ENCODE results near the gene GMPR2.

Gene GMPR2

GRCh38 chr14:24261256-24261968, 28.7 kb downstream of the GMPR2 start:
- no peak overlapping the region for H3K4me3 ChIP-seq (IDR thresholded peaks at IDR 0.05; ENCODE audit: insufficient read depth, low read depth, low read length)
- no peak overlapping the region for H2AFZ ChIP-seq (ENCODE audit: low read depth)
- H3K4me2 ChIP-seq, result no peak overlapping the region
- H4K20me1 ChIP-seq (ENCODE audit: insufficient read depth), result no peaks in the 10 kb centered on the region
- TF ChIP-seq, protein P1, sequence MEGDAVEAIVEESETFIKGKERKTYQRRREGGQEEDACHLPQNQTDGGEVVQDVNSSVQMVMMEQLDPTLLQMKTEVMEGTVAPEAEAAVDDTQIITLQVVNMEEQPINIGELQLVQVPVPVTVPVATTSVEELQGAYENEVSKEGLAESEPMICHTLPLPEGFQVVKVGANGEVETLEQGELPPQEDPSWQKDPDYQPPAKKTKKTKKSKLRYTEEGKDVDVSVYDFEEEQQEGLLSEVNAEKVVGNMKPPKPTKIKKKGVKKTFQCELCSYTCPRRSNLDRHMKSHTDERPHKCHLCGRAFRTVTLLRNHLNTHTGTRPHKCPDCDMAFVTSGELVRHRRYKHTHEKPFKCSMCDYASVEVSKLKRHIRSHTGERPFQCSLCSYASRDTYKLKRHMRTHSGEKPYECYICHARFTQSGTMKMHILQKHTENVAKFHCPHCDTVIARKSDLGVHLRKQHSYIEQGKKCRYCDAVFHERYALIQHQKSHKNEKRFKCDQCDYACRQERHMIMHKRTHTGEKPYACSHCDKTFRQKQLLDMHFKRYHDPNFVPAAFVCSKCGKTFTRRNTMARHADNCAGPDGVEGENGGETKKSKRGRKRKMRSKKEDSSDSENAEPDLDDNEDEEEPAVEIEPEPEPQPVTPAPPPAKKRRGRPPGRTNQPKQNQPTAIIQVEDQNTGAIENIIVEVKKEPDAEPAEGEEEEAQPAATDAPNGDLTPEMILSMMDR (conservative IDR thresholded peaks at IDR 0.05; ENCODE audit: low read depth, low read length), result no peak
- H3K9ac ChIP-seq, result no peak overlapping the region
- H3K36me3 ChIP-seq (ENCODE audit: insufficient read depth), result no peaks in the 10 kb centered on the region
- no peaks in the 10 kb centered on the region for H3K27me3 ChIP-seq (ENCODE audit: insufficient read depth, low read depth)
- no peaks in the 10 kb centered on the region for H3K4me1 ChIP-seq (ENCODE audit: low read depth, poor library complexity, severe bottlenecking)
- no peaks in the 10 kb centered on the region for H3K79me2 ChIP-seq (ENCODE audit: insufficient read depth, low read depth)
- H3K27ac ChIP-seq, result no peak overlapping the region

- Histone ChIP-seq H3K4me2 (no peak overlapping the region), H3K79me2 (ENCODE audit: insufficient read depth, low read depth) (no peaks in the 10 kb centered on the region), H4K20me1 (ENCODE audit: insufficient read depth) (no peaks in the 10 kb centered on the region), H2AFZ (ENCODE audit: low read depth) (no peak overlapping the region), H3K4me1 (ENCODE audit: low read depth, poor library complexity, severe bottlenecking) (no peaks in the 10 kb centered on the region), H3K27ac (no peak overlapping the region), H3K4me3 (IDR thresholded peaks at IDR 0.05; ENCODE audit: insufficient read depth, low read depth, low read length) (no peak overlapping the region), H3K9ac (no peak overlapping the region), H3K36me3 (ENCODE audit: insufficient read depth) (no peaks in the 10 kb centered on the region), H3K27me3 (ENCODE audit: insufficient read depth, low read depth) (no peaks in the 10 kb centered on the region)
- TF ChIP-seq, protein P1 (conservative IDR thresholded peaks at IDR 0.05; ENCODE audit: low read depth, low read length), result no peak
Measured at GRCh38 chr14:24261969-24262327, 29.2 kb downstream of the GMPR2 start.

GRCh38 chr14:24262821-24263733, 30.3 kb downstream of the GMPR2 start, which contains the start of gene TGM1:
Gene TGM1, minus strand, starts transcription at chr14:24263177. Its CDS starts 825 bp downstream, at chr14:24262352.
- H3K36me3 ChIP-seq (ENCODE audit: insufficient read depth), result no peaks in the 10 kb centered on the region
- no peaks in the 10 kb centered on the region for H3K79me2 ChIP-seq (ENCODE audit: insufficient read depth, low read depth)
- no peaks in the 10 kb centered on the region for H4K20me1 ChIP-seq (ENCODE audit: insufficient read depth)
- no peak within 1 kb of the TSS for H3K4me3 ChIP-seq (IDR thresholded peaks at IDR 0.05; ENCODE audit: insufficient read depth, low read depth, low read length)
- H3K9ac ChIP-seq, result no peak within 1 kb of the TSS
- H3K27ac ChIP-seq, result no peak within 1 kb of the TSS
- no peak within 1 kb of the TSS for H2AFZ ChIP-seq (ENCODE audit: low read depth)
- H3K27me3 ChIP-seq (ENCODE audit: insufficient read depth, low read depth), result no peaks in the 10 kb centered on the region
- no peak within 1 kb of the TSS for H3K4me2 ChIP-seq
- TF ChIP-seq, protein P1 (conservative IDR thresholded peaks at IDR 0.05; ENCODE audit: low read depth, low read length), result no peak
- no peaks in the 10 kb centered on the region for H3K4me1 ChIP-seq (ENCODE audit: low read depth, poor library complexity, severe bottlenecking)

- TF ChIP-seq, protein P1 (conservative IDR thresholded peaks at IDR 0.05; ENCODE audit: low read depth, low read length), result no peak
Measured at GRCh38 chr14:24263848-24264247, 31.1 kb downstream of the GMPR2 start.

More at GRCh38 chr14:24263848-24264247, 31.1 kb downstream of the GMPR2 start:
- Histone ChIP-seq H3K27me3 (ENCODE audit: insufficient read depth, low read depth) (no peaks in the 10 kb centered on the region), H3K27ac (no peak overlapping the region), H3K36me3 (ENCODE audit: insufficient read depth) (no peaks in the 10 kb centered on the region), H3K4me2 (no peak overlapping the region), H3K9ac (no peak overlapping the region), H3K4me3 (IDR thresholded peaks at IDR 0.05; ENCODE audit: insufficient read depth, low read depth, low read length) (no peak overlapping the region), H3K79me2 (ENCODE audit: insufficient read depth, low read depth) (no peaks in the 10 kb centered on the region), H2AFZ (ENCODE audit: low read depth) (no peak overlapping the region), H3K4me1 (ENCODE audit: low read depth, poor library complexity, severe bottlenecking) (no peaks in the 10 kb centered on the region), H4K20me1 (ENCODE audit: insufficient read depth) (no peaks in the 10 kb centered on the region)

All from KMS-11 (cell line).